Heart left ventricle (tissue), 16 donors: Measurements from ENCODE around the gene KISS1. TPM values are rescaled to one million over a fixed set of nuclear protein-coding genes. Genes with fewer than 3 reads are reported as not detected.

Experiments
- ATAC-seq, 4 donors: fragments of 200-7000 bp; cut with Tn5 transposase; one replicate each; pipeline ENCODE4 v1.9.1; 2020 to 2022; ENCODE audit warnings: moderate library complexity in 4 of 4, mild to moderate bottlenecking in 3 of 4, moderate number of reproducible peaks in 1 of 4
- DNase-seq, 5 donors: peaks; one replicate each; pipeline ENCODE4 v3.0.0-alpha.2; 2020
- H3K27ac ChIP-seq, 12 donors: fragments of 200-600 bp; sonication (generic) in 4 of 12; one replicate each; pipeline versions ENCODE4 v1.5.0 to v1.8.0; 2016 to 2022; ENCODE audit warnings: mild to moderate bottlenecking in 2 of 12
- H3K27me3 ChIP-seq, 9 donors: fragments of 200-600 bp; sonication (generic) in 2 of 9; one replicate each; pipeline versions ENCODE4 v1.5.1 to v1.8.0; 2016 to 2022; ENCODE audit warnings: mild to moderate bottlenecking in 3 of 9
- H3K36me3 ChIP-seq, 9 donors: fragments of 200-600 bp; sonication (generic) in 2 of 9; one replicate each; pipeline versions ENCODE4 v1.5.0 to v1.8.0; 2018 to 2022; ENCODE audit warnings: mild to moderate bottlenecking in 2 of 9
- H3K4me1 ChIP-seq, 12 donors: fragments of 200-600 bp; sonication (generic) in 4 of 12; one replicate each; pipeline versions ENCODE4 v1.5.0 to v1.8.0; 2016 to 2022; ENCODE audit warnings: mild to moderate bottlenecking in 3 of 12
- H3K4me3 ChIP-seq, 12 donors: fragments of 200-600 bp; sonication (generic) in 4 of 12; one replicate each; pipeline versions ENCODE4 v1.5.0 to v1.8.0; 2017 to 2022; ENCODE audit warnings: mild to moderate bottlenecking in 9 of 12, moderate library complexity in 4 of 12
- H3K9me3 ChIP-seq, 12 donors: fragments of 200-600 bp; sonication (generic) in 4 of 12; one replicate each; pipeline versions ENCODE4 v1.5.0 to v1.8.0; 2016 to 2022; ENCODE audit warnings: mild to moderate bottlenecking in 1 of 12
- POLR2A ChIP-seq, 2 donors: fragments of 450-650 bp; IDR thresholded peaks; one replicate each; pipeline ENCODE4 v1.6.1; 2017; ENCODE audit warnings: antibody characterized with exemption in 2 of 2, mild to moderate bottlenecking in 2 of 2, moderate library complexity in 2 of 2
- WGBS, 4 donors: extraction: QIAGEN DNeasy Blood & Tissue Kit in 2 of 4; methylation state at CpG; one replicate each; pipeline versions ENCODE4 v1.1.5 to v1.1.7; 2013 to 2018; 5-methylcytosine and 5-hydroxymethylcytosine counted together
- intact Hi-C, 10 donors: fragments of 100-400 bp; cut with DNase I; formaldehyde crosslinking; loops; one replicate each; pipeline versions ENCODE4 v1.11.1 to v1.14.2; 2022
- polyA plus RNA-seq, 2 donors: library from polyadenylated mRNA; stranded (reverse); fragments of 200-250 nt; gene quantifications; one replicate each; pipeline ENCODE4 v1.2.3, GENCODE V29; 2013
- total RNA-seq, 9 donors: library from RNA; depleted of rRNA in 2 of 9; stranded (reverse); fragments of >200 nt in 2 of 9; fragmentation: NEBNext Ultra II Directional in 3 of 9; extraction: Animal tissue kit (Norgen Biotek cat#: 25700) in 3 of 9; gene quantifications; one replicate each; pipeline versions ENCODE4 v1.1.0 to v1.2.4, GENCODE V29; 2016 to 2023
- TF ChIP-seq, protein P1 (sequence below), 12 donors: fragments of 200-600 bp; sonication (generic) in 4 of 12; IDR thresholded peaks; one replicate each; pipeline versions ENCODE4 v1.5.0 to v1.8.0; 2018 to 2022; ENCODE audit warnings: antibody characterized with exemption in 12 of 12, mild to moderate bottlenecking in 5 of 12
- donor health status: ischemic (EF 13 %, LVEDD 7.1; RV severe dilation, severe dysfunction).
- donor health status: healthy with polysubstance abuse.
- donor health status: DM: no; HTN: yes; CAD: no.
- donor health status: DM: no; HTN: no; CAD: no.
- donor health status: ischemic (EF 25% LVEDD 6.9; RV normal size, moderate dysfunction).
- donor health status: ischemic (EF 25% LVEDD 5.7; RV mildly dilated, moderate dysfunction).
- donor health status: healthy.
- donor health status: DM: yes; HTN: yes; CAD: no.
- donor health status: ischemic (EF 35%, LVEDD 5.7; RV mildly dilated, moderate dysfunction).
- donor health status: nonischemic (EF 11% LVEDD 7.7; RV severe dilation, severe dysfunction).
- donor health status: DM: yes; HTN: yes; CAD: no.
- donor health status: PGD.
- donor health status: ischemic (EF 29% LVEDD 5.4; RV normal size, mild dysfunction).
- donor health status: nonischemic (EF 23%, LVEDD 6.1; RV moderate dilation, normal function).

Gene KISS1
- total and polyA plus RNA-seq, 11 donors: not detected

DNA sequence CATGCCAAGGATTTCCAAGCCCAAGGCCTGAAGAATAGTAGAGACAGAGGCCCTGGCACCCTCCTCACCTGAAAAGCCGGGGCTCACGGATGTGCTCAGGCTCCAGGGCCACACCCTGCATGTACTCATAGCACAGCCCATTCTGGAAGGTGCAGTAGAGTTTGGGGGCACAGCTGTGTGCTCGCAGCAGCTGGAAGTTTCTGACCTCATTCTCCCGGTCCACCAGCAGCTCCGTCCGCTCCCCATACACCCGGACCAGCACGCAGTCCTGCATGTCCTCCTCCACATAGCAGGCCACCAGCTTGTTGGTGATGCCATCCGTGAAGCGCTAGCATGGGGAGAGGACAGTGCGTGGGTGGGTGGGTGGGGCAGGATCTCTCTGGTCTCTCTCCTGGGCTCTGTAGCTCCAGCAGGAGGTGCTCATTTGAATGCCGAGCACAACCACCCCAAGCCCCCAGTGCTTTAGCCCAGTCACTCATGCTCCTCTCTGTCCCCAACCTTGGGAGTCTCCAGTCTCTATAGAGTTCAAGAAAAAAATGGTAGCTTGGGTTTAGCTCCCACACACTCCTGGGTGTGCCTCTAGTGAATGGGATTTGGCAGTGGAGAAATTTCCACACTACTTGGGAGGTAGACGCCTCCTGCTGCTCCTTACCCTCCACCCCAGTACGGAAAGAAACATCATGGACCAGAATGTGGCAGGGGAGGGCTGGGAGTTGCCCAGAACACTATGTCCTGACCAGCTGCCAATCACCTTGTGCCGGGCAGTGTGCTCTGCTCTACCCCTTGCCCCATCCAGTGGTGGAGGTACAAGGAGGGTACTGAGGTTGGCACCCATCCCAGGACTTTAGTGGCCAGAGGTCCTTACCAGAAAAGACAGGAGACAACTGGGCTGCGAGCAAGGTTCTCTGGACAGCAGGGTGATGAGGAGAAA is 46.4 kb downstream of the KISS1 start:
- Histone ChIP-seq H3K27ac (peak overlapping the region in 1 of 12 donors; percentile 66), H3K27me3 (peaks cover 0 to 10% (median 0%) of the 10 kb centered on the region in 9 donors), H3K4me1 (peaks cover 0 to 27% (median 10%) of the 10 kb centered on the region in 12 donors), H3K4me3 (no peak overlapping the region), H3K9me3 (no peaks in the 10 kb centered on the region), H3K36me3 (no peaks in the 10 kb centered on the region)
- DNase-seq (peak in 1 of 5 donors; percentile 24), ATAC-seq (peak; percentile 19 to 49 (median 27))
- TF ChIP-seq, protein P1, sequence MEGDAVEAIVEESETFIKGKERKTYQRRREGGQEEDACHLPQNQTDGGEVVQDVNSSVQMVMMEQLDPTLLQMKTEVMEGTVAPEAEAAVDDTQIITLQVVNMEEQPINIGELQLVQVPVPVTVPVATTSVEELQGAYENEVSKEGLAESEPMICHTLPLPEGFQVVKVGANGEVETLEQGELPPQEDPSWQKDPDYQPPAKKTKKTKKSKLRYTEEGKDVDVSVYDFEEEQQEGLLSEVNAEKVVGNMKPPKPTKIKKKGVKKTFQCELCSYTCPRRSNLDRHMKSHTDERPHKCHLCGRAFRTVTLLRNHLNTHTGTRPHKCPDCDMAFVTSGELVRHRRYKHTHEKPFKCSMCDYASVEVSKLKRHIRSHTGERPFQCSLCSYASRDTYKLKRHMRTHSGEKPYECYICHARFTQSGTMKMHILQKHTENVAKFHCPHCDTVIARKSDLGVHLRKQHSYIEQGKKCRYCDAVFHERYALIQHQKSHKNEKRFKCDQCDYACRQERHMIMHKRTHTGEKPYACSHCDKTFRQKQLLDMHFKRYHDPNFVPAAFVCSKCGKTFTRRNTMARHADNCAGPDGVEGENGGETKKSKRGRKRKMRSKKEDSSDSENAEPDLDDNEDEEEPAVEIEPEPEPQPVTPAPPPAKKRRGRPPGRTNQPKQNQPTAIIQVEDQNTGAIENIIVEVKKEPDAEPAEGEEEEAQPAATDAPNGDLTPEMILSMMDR (IDR thresholded peaks at IDR 0.05): no peak
- TF ChIP-seq POLR2A (IDR thresholded peaks at IDR 0.05): no peak
- intact Hi-C loops: no loop called here
- WGBS, 4 donors: 77 to 84% (median 82%) methylated on average over 16 of the region's 16 CpGs

DNA sequence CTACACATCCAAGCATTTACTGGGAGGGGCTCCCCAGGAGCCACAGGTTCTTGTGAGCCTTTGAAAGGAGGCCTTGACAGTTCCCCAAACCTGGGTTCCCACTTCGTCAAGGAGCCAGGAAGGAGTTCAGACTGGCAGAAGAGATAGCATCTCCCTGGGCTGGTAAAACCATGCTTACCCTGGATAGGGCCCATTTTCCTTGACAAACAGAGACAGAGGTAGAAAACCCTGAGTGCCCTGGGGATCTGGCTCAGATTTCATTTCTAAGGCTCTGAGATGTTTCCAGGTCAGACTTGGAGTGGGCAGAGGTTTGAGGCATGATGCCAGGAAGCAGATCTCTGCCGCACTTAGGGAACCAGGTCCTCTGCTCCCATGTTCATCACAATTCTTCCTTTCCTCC is 47.2 kb downstream of the KISS1 start:
- no peak for ATAC-seq
- intact Hi-C loops: no loop called here
- 68 to 83% (median 75%) methylated on average over 2 of the region's 2 CpGs for WGBS, 4 donors
- Histone ChIP-seq H3K27me3 (peaks cover 0 to 10% (median 0%) of the 10 kb centered on the region in 9 donors), H3K4me1 (peaks cover 0 to 27% (median 10%) of the 10 kb centered on the region in 12 donors), H3K27ac (no peak overlapping the region), H3K9me3 (no peaks in the 10 kb centered on the region), H3K4me3 (no peak overlapping the region), H3K36me3 (no peaks in the 10 kb centered on the region)
- no peak for DNase-seq
- no peak for TF ChIP-seq POLR2A (IDR thresholded peaks at IDR 0.05)
- TF ChIP-seq, protein P1 (IDR thresholded peaks at IDR 0.05): no peak

DNA sequence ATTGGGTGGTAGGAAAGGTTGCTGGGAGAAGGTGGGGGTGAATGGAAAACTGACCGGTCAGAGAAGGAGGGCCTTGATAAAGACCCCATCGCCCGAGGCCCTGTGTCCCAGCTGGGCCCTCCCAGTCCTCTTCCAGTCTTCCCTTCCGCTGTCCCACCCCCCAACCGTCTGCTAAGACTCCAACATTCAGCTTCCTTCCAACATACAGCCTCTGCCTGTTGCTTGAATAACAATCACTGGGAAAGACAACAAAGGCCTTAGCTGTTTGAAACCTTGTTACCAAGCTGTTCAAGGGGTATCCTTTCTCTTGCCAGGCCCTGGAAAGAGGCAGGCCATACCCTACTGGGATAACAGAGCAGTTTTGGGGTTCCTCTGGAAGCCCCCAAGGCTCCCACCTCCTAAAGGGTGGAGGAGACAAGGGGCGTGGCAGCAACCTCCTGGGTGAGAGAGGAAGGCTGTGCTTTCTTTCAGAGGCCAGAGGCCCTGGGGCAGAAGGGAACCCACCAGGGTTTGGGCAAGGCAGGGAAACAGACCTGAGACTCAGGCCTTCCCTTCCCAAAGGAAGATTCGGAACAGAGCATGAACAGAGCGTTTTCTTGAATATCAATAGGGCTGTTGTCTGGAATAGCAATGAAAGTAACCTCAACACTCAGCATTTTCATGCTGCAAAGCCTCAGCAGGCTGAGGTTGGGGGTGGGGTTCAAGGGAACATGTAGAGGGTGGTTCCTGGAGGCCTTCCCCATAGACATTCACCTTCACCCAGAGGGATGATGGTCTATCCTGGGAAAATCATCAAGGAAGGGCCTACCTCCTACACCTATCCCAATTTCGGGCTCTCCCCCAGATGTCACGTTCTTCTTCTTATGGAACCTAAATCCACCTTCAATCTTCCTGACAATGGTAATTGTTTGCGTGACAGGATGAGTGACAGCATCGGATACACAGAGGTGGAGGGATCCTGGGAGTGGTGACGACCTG is 48.6 kb downstream of the KISS1 start:
- H3K9me3 ChIP-seq: no peaks in the 10 kb centered on the region
- no peak overlapping the region for H3K27ac ChIP-seq
- intact Hi-C loops: no loop called here
- DNase-seq (peak in 1 of 5 donors; percentile 22), ATAC-seq (no peak)
- peaks cover 0 to 10% (median 0%) of the 10 kb centered on the region in 9 donors for H3K27me3 ChIP-seq
- peaks cover 0 to 2% (median 0%) of the 10 kb centered on the region in 9 donors for H3K36me3 ChIP-seq
- peaks cover 0 to 26% (median 10%) of the 10 kb centered on the region in 12 donors for H3K4me1 ChIP-seq
- TF ChIP-seq, protein P1 (IDR thresholded peaks at IDR 0.05): no peak
- TF ChIP-seq POLR2A (IDR thresholded peaks at IDR 0.05): no peak
- no peak overlapping the region for H3K4me3 ChIP-seq
- 81 to 90% (median 85%) methylated on average over 12 to 13 of the region's 13 CpGs for WGBS, 4 donors
